Measurements from ENCODE around the gene TSEN34. TPM values are rescaled to one million over a fixed set of nuclear protein-coding genes. Genes with fewer than 3 reads are reported as not detected.

TSEN34 gene
- total RNA-seq = 10 to 100 TPM; 17.4 to 20.5 TPM
- long read RNA-seq, transcript TSEN34-203 (4 exons, 1,349 nt) = major isoform, 13 of 17 reads
- long read RNA-seq, partial matches to known transcripts = 0 of 17 reads
- long read RNA-seq, other reads (novel, unspliced or antisense) = 1 of 17 reads

GRCh38 chr19:54191011-54191810 is at the start of gene TSEN34:
Gene TSEN34, plus strand, starts transcription at chr19:54191308. Its CDS starts 57 bp downstream, at chr19:54191365.
- DNase-seq (peak; percentile 91), ATAC-seq (peak; percentile 39 to 56)
- intact Hi-C loops (cut with DNase I) = no loop called here

- intact Hi-C loops (cut with DNase I) = no loop called here
- no peak for ATAC-seq
- DNase-seq = no peak
Observed at GRCh38 chr19:54141356-54141755, 49.8 kb upstream of the TSEN34 start.

- no peak for ATAC-seq
- no peak for DNase-seq
- intact Hi-C loops (cut with DNase I) = no loop called here
Observed at GRCh38 chr19:54142166-54142780, 48.8 kb upstream of the TSEN34 start.

- ATAC-seq = no peak
- intact Hi-C loops (cut with DNase I) = no loop called here
- DNase-seq = no peak
Observed at GRCh38 chr19:54145541-54146158, 45.5 kb upstream of the TSEN34 start.

- DNase-seq (no peak), ATAC-seq (peak in 1 of 2 donors; percentile 50)
- intact Hi-C loops (cut with DNase I) = no loop called here
Observed at GRCh38 chr19:54147676-54148075, 43.4 kb upstream of the TSEN34 start.

GRCh38 chr19:54148158-54148557 is 43.0 kb upstream of the TSEN34 start:
- DNase-seq (no peak), ATAC-seq (no peak)
- intact Hi-C loops (cut with DNase I) = no loop called here

GRCh38 chr19:54149021-54149812 is 41.9 kb upstream of the TSEN34 start:
- intact Hi-C loops (cut with DNase I) = no loop called here
- ATAC-seq (no peak), DNase-seq (no peak)

- intact Hi-C loops (cut with DNase I) = no loop called here
Observed at GRCh38 chr19:54151362-54152035, 39.6 kb upstream of the TSEN34 start.

GRCh38 chr19:54152267-54152666 is 38.8 kb upstream of the TSEN34 start:
- DNase-seq = no peak
- intact Hi-C loops (cut with DNase I) = no loop called here
- ATAC-seq = no peak

More at GRCh38 chr19:54151362-54152035, 39.6 kb upstream of the TSEN34 start:
- no peak for ATAC-seq
- no peak for DNase-seq

- intact Hi-C loops (cut with DNase I) = no loop called here
- DNase-seq = no peak
- peak in 1 of 2 donors; percentile 16 for ATAC-seq
Observed at GRCh38 chr19:54152878-54153524, 38.1 kb upstream of the TSEN34 start.

- intact Hi-C loops (cut with DNase I) = no loop called here
- DNase-seq (no peak), ATAC-seq (peak in 1 of 2 donors; percentile 1)
Observed at GRCh38 chr19:54153731-54154326, 37.3 kb upstream of the TSEN34 start.

- no peak for ATAC-seq
- intact Hi-C loops (cut with DNase I) = no loop called here
Observed at GRCh38 chr19:54154603-54155345, 36.3 kb upstream of the TSEN34 start.

GRCh38 chr19:54155694-54156093 is 35.4 kb upstream of the TSEN34 start:
- intact Hi-C loops (cut with DNase I) = no loop called here
- no peak for ATAC-seq
- DNase-seq = no peak

More at GRCh38 chr19:54154603-54155345, 36.3 kb upstream of the TSEN34 start:
- no peak for DNase-seq

- no peak for ATAC-seq
- intact Hi-C loops (cut with DNase I) = no loop called here
- DNase-seq = no peak
Observed at GRCh38 chr19:54156490-54156889, 34.6 kb upstream of the TSEN34 start.

GRCh38 chr19:54156953-54157352 is 34.2 kb upstream of the TSEN34 start:
- intact Hi-C loops (cut with DNase I) = no loop called here
- ATAC-seq = no peak
- DNase-seq = no peak

GRCh38 chr19:54158812-54159351 is 32.2 kb upstream of the TSEN34 start:
- ATAC-seq (no peak), DNase-seq (no peak)
- intact Hi-C loops (cut with DNase I) = no loop called here
